Right lobe of liver (tissue), 6 donors: ENCODE results near the gene GAD2. TPM values are rescaled to one million over a fixed set of nuclear protein-coding genes. Genes with fewer than 3 reads are reported as not detected.
A peak's percentile ranks its signal among the peaks of the same experiment; 100 is the strongest.

Source experiments
- ATAC-seq, 4 donors: fragments of 200-7000 bp; cut with Tn5 transposase; one replicate each; pipeline ENCODE4 v1.9.1; 2020; ENCODE audit warnings: mild to moderate bottlenecking in 4 of 4, moderate library complexity in 4 of 4
- DNase-seq, 3 donors: peaks; one replicate each; pipeline ENCODE4 v3.0.0-alpha.2; 2020
- H3K27ac ChIP-seq, 3 donors: fragments of 200-600 bp; one replicate each; pipeline ENCODE4 v1.8.0; 2022
- H3K27me3 ChIP-seq, 2 donors: fragments of 200-600 bp; one replicate each; pipeline ENCODE4 v1.8.0; 2022
- H3K36me3 ChIP-seq, 4 donors: fragments of 200-600 bp; sonication (generic) in 1 of 4; one replicate each; pipeline versions ENCODE4 v1.5.1 to v1.8.0; 2017 to 2022; ENCODE audit warnings: control low read depth in 1 of 4
- H3K4me1 ChIP-seq, 4 donors: fragments of 200-600 bp; sonication (generic) in 1 of 4; one replicate each; pipeline versions ENCODE4 v1.5.1 to v1.8.0; 2017 to 2022; ENCODE audit warnings: control low read depth in 1 of 4
- H3K4me3 ChIP-seq, 3 donors: fragments of 200-600 bp; one replicate each; pipeline ENCODE4 v1.8.0; 2022
- H3K9me3 ChIP-seq, 4 donors: fragments of 200-600 bp; sonication (generic) in 1 of 4; one replicate each; pipeline versions ENCODE4 v1.5.1 to v1.8.0; 2017 to 2022; ENCODE audit warnings: control low read depth in 1 of 4
- CTCF ChIP-seq, 4 donors: fragments of 200-600 bp in 3 of 4; fragments of 450-650 bp in 1 of 4; IDR thresholded peaks; one replicate each; pipeline versions ENCODE4 v1.5.1 to v1.8.0; 2016 to 2022; ENCODE audit warnings: antibody characterized with exemption in 4 of 4, mild to moderate bottlenecking in 2 of 4
- POLR2A ChIP-seq: fragments of 450-650 bp; IDR thresholded peaks from one replicate; pipeline ENCODE4 v1.6.1; 2017; ENCODE audit warnings: antibody characterized with exemption, mild to moderate bottlenecking
- WGBS: methylation state at CpG from one replicate; pipeline ENCODE4 v1.1.6; 2018; ENCODE audit warnings: low coverage, low lambda C conversion rate; ENCODE audit not compliant: insufficient coverage; ENCODE audit errors: missing lambda C conversion rate; 5-methylcytosine and 5-hydroxymethylcytosine counted together
- intact Hi-C, 2 donors: fragments of 100-400 bp; cut with DNase I; formaldehyde crosslinking; loops; one replicate each; pipeline versions ENCODE4 v1.11.2 to v1.14.1; 2022
- total RNA-seq, 6 experiments: library from RNA; depleted of rRNA in 2 of 6; stranded (reverse); fragments of >200 nt in 2 of 6; fragmentation: NEBNext Ultra II Directional in 3 of 6; extraction: Animal tissue kit (Norgen Biotek cat#: 25700) in 3 of 6; gene quantifications; one replicate each; pipeline versions ENCODE4 v1.1.0 to v1.2.4, GENCODE V29; 2016 to 2023
- donor health status: DM: no; HTN: yes; CAD: no.
- donor health status: DM: no; HTN: no; CAD: no.
- donor health status: DM: no; HTN: no; CAD: no.
- donor health status: DM: no; HTN: yes; CAD: no.
- donor health status: DM: no; HTN: yes; CAD: no.

The GAD2 gene
- total RNA-seq, 6 experiments from 2014 or later: not detected

- Histone ChIP-seq H3K4me1 (no peaks in the 10 kb centered on the region), H3K9me3 (no peaks in the 10 kb centered on the region), H3K27ac (no peak overlapping the region), H3K4me3 (no peak overlapping the region), H3K36me3 (no peaks in the 10 kb centered on the region), H3K27me3 (no peaks in the 10 kb centered on the region)
- intact Hi-C loops: no loop called here
- TF ChIP-seq CTCF (IDR thresholded peaks at IDR 0.05) (no peak), POLR2A (no peak)
- WGBS: 64% methylated on average over 3 of the region's 3 CpGs
- DNase-seq (no peak), ATAC-seq (no peak)
Observed at GRCh38 chr10:26323219-26323618, 106.6 kb downstream of the GAD2 start.

GRCh38 chr10:26326851-26327250 is 110.3 kb downstream of the GAD2 start:
- 76% methylated on average over 3 of the region's 3 CpGs for WGBS
- H3K27ac ChIP-seq: no peak overlapping the region
- H3K4me1 ChIP-seq: peaks cover 0 to 6% (median 0%) of the 10 kb centered on the region in 4 donors
- no peak overlapping the region for H3K4me3 ChIP-seq
- ATAC-seq: no peak
- intact Hi-C loops: no loop called here
- DNase-seq: no peak
- TF ChIP-seq POLR2A (no peak), CTCF (IDR thresholded peaks at IDR 0.05) (no peak)
- no peaks in the 10 kb centered on the region for H3K36me3 ChIP-seq
- no peaks in the 10 kb centered on the region for H3K27me3 ChIP-seq
- no peaks in the 10 kb centered on the region for H3K9me3 ChIP-seq

- WGBS: 82% methylated on average over 3 of the region's 4 CpGs
Observed at GRCh38 chr10:26327811-26328210, 111.2 kb downstream of the GAD2 start.

DNA sequence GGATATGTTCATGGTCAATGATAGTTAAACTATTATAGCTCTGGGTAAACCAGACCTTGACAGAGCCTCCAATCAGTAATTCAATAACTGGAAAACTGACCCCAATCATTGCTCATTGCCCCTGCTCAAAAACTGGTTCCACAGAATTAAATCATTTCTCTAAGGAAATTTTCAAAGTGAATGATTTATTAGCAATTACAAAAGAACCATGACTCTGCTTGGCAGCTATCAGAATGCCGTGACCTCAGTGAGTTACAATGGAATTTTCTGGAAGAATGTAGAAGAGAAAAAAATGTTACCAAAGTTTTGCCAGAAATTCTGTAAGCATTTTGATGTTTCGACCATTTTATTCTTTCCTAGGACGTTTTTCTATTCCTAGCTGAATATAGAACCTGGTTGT is 114.8 kb downstream of the GAD2 start:
- no peaks in the 10 kb centered on the region for H3K36me3 ChIP-seq
- 33% methylated on average over 3 of the region's 3 CpGs for WGBS
- H3K27ac ChIP-seq: no peak overlapping the region
- H3K9me3 ChIP-seq: no peaks in the 10 kb centered on the region
- peaks cover 0 to 6% (median 0%) of the 10 kb centered on the region in 4 donors for H3K4me1 ChIP-seq
- H3K27me3 ChIP-seq: no peaks in the 10 kb centered on the region
- peak in 2 of 4 donors; percentile 22 to 27 for ATAC-seq
- intact Hi-C loops: loop anchor here in 1 of 2 donors (10.0 kb wide), 1 partner anchor 223 kb away; no protein-coding TSS in a partner anchor
- TF ChIP-seq CTCF (IDR thresholded peaks at IDR 0.05) (no peak), POLR2A (no peak)
- H3K4me3 ChIP-seq: no peak overlapping the region
- no peak for DNase-seq

More at GRCh38 chr10:26327811-26328210, 111.2 kb downstream of the GAD2 start:
- DNase-seq: no peak
- H3K27me3 ChIP-seq: no peaks in the 10 kb centered on the region
- no peaks in the 10 kb centered on the region for H3K9me3 ChIP-seq
- peaks cover 0 to 6% (median 0%) of the 10 kb centered on the region in 4 donors for H3K4me1 ChIP-seq
- TF ChIP-seq POLR2A (no peak), CTCF (IDR thresholded peaks at IDR 0.05) (no peak)
- no peak overlapping the region for H3K4me3 ChIP-seq
- ATAC-seq: no peak
- H3K27ac ChIP-seq: no peak overlapping the region
- intact Hi-C loops: no loop called here
- no peaks in the 10 kb centered on the region for H3K36me3 ChIP-seq
